Stimulated activated CD8-positive, alpha-beta memory T cell treated with anti-CD3 and anti-CD28 coated beads, Interleukin-15, amount 100 ng/mL, for 24 hours (primary cell): ENCODE measurements around the gene ULK4.
"Not testable (repeated sequence)": the region's sequence is repeated elsewhere in the genome, so short reads cannot be mapped to it uniquely, and the experiment has no call there.

Source experiments
- DNase-seq: peaks from one replicate; pipeline ENCODE4 v3.0.0-alpha.2; 2020; ENCODE audit warnings: low read depth

The ULK4 gene

GRCh38 chr3:41960826-41961750 lies 815 bp downstream of the ULK4 start:
- peak; percentile 25 for DNase-seq

GRCh38 chr3:41956574-41956973 lies 5.3 kb downstream of the ULK4 start:
- DNase-seq, result no peak

- DNase-seq, result no peak
Measured at GRCh38 chr3:41955192-41955591, 6.7 kb downstream of the ULK4 start.

- DNase-seq, result no peak
Measured at GRCh38 chr3:41943311-41943843, 18.5 kb downstream of the ULK4 start.

DNA sequence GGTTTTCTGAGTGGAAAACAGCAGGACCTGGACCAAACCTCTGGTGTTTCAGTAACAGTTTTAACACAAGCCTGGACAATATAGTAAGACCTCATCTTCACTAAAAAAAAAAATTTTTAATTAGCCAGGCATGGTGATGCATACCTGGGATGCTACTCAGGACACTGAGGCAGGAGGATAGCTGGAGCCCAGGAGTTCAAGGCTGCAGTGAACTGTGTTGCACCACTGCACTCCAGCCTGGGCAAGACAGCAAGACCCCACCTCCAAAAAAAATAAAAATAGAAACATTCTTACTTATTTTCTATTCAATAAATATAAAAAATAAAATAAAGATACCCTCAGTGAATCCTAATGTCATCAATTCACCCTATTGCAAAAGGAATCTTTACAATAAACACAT lies 21.5 kb downstream of the ULK4 start:
- DNase-seq, result no peak

DNA sequence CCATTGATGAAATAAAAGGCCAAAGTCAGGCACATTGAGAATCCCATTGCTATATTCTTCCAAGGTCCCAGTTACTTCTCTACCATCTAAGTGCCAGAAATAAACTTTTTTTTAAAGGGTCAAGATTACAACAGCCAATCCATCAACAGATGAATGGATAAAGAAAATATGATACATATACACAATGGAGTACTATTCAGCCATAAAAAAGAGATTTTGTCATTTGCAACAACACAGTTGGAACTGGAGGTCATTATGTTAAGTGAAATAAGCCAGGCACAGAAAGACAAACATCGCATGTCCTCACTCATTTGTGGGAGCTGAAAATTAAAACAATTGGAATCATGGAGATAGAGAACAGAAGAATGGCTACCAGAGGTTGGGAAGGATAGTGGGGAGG lies 25.5 kb downstream of the ULK4 start:
- DNase-seq, result no peak

DNA sequence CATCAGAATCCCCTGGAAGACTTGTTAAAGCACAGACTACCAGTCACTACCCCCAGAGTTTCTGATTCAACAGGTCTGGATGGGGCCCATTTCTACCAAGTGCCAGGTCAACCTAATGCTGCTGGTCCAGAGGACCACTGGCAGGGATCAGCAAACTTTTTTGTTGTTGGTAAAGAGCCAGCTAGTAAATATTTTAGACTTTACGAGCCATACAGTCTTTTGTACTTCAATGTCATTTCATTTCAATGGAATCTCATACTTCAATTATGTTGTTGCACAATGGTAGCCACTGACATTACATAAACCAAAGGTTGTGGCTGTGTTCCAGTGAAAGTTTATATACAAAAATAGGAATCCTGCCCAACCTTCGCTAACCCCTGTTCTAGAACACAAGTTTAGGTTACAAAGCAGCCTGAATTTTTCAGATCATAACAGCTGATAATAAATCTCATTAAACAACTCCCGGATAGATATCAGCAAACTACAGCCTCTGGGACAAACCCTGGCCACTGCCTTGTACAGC lies 28.7 kb downstream of the ULK4 start:
- DNase-seq, result no peak

DNA sequence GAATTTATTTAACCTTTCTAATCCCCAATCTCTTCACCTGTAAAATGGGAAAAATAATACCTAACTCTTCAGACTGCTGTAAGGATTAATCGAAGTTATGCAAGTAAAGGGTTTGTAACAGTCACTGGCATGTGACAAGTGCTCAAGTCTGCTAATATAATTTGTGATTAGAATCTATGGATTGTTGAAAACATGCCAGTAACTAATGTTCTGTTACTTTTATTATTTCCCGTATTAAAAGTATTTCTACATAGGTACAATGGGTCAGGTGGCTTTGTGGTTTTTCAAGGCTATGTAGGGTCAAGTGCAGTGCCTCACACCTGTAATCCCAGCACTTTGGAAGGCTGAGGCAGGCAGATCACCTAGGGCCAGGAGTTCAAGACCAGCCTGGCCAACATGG lies 29.4 kb downstream of the ULK4 start:
- DNase-seq, result no peak

GRCh38 chr3:41920406-41920965 lies 41.4 kb downstream of the ULK4 start:
- DNase-seq, result no peak

DNA sequence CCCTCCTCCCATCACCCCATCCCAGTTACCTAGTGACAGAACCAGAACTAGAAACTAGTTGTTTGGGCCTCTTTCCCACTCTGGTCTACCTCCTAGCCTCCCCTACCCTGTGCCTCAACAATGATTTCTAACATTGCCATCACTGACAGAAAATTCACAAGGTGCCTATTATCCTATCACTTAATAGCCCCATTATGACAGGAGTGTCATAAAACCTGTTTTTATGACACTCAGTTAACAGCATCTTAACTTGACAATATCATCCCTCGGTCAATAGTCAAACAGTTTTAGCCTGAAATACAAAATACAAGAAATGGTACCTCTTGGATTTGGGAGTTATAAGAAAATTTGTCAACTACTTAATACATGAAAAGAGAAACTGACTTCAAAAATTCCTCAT lies 46.5 kb downstream of the ULK4 start:
- DNase-seq, result no peak

DNA sequence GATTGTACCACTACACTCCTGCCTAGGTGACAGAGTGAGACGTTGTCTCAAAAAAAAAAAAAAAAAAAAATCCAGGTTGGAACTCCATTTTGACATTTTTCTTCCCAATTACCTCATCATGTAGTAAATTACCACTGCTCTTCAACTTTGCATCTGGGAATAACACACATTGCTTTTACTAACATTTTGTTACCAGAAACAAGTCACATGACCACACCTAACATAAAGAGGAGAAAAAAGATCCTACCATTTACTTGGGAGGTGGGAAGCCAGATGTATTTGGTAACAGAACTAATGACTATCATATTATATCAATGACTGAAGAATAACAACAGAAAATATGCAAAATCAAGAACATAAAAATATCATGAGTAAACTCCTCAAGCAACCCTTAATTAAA lies 49.6 kb downstream of the ULK4 start:
- no peak for DNase-seq

DNA sequence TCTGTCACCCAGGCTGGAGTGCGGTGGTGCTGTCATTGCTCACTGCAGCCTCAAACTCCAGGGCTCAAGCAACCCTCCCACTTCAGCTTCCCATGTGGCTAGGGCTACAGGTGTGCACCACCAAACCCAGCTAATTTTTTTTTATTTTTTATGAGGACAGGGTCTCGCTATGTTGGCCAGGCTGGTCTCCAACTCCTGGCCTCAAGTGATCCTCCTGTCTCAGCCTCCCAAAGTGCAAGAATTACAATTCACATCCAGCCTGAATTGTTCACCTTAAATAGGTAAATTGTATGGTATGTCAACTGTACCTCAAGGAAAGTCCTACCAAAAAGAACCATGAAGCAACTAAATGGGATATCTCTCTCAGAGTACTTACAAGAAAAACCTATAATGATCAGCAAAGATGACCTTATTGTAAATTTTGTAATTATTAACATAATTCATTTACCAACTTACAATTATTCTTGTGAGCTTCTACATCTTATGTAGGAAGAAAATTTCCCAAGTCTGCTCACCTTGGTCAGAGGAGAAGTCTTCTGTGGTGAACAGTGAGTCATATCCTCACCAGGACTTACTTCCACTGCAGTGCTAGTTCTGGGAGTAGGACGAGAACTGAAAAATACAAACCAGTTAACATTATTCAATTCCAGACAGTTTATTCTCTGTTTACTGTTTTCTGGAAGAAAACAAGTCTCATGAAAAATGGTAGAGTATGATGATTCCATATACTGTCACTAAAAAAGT lies 54.4 kb downstream of the ULK4 start:
- no peak for DNase-seq

DNA sequence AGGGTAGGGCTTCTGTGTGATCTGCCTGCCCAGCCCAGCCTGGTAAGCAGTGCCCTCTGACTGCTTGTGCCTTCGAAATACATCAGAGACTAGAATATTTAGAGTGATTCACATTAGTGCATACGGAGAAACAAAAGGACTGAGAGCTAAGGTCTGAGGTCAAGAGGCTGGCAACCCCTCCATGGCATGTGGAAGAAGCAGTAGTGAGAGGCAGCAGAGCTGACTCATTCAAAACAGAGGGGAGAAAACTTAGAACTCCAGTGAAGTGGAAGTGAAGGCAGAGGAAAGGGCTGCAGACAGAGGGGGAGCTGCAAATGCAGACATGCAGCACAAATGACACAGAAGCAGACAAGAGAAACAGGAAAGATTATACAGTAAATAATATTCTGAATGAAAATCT lies 61.6 kb downstream of the ULK4 start:
- DNase-seq, result no peak

DNA sequence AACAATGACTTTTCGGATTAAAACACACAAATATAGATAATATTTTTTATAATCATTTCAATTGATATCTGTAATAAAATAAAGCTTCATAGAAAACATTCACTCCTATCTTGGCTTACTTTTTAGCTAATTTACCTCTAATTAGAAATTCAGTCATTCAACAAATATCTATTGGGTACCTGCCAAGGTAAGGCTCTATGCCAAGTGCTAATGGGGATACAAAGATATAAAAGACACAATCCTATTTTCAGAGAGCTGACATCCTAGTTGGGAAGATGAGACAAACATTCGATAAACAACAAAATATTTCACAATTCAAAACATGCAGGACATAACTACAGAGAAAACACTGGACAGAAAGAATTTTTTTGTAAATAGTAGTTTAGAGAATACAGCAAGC lies 63.3 kb downstream of the ULK4 start:
- no peak for DNase-seq

DNA sequence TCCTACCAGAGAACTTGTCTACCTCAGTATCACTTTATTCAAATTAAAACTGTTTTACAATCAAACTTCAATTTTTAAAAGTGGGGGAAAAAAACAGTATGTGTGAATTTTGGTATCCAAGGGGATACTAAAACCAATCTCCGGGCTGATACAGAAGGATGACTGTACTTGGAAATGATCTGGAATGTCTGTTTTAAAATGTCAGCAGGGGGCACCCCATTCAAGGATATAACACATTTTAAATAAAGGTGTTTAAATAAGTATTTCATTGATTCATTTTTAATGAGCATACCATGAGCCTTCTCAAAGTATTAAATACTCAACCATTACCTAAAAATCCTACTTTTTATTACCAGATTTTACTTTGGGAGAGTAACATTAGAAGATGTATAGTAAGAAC lies 67.9 kb downstream of the ULK4 start:
- DNase-seq, result no peak

DNA sequence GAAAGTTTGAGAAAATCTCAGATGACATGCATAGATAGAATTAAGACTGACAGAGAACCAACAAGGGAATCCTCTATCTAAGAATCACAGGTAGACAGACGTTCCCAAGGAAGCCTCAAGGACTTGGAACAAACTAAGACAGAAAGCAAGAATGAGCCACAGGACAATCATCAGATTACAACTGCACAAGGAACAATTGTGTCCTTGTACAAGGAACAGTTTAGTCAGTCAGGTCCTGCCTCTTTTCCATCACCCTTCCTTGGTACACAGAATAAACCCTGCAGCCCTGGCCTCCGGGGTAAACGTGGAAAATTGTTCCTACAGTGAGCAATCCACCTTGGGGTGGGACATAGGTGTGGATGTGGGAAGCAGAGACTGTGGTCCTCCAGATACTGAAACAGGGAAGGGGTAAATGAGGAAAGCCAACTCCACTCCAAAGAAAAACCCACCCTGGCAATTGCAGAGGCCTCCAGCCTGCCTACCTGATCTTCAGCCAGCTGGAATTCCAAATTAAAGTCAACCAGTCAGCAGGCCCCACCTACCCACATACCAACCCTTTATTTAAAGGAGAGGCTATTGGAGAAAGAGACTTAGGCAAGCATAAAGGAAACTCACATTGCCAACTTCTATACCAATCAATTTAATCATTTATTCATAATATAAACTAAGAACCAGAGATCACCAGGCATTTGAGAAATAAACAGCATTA lies 73.4 kb downstream of the ULK4 start:
- no peak for DNase-seq

DNA sequence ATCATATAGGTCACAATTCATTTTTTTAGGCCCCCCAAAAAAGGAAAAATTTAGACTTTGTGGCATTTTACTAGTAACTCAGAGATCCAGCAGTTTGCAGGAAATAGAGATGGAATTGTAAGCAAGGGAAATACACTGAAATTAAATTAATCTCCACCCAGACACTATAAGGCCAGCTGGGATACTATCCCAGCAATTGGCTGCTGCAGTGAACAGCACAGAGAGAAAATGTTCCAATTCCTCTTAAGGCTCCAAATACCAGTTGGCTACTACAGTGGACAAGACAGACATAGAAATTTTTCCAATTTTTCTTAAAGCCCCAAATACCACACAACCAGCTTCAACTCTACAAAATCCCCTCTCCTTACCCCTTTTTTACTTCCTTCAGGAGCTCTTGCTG lies 78.9 kb downstream of the ULK4 start:
- no peak for DNase-seq

- DNase-seq, result no peak
Measured at GRCh38 chr3:41881233-41881821, 80.6 kb downstream of the ULK4 start.

- no peak for DNase-seq
Measured at GRCh38 chr3:41880387-41880786, 81.5 kb downstream of the ULK4 start.

DNA sequence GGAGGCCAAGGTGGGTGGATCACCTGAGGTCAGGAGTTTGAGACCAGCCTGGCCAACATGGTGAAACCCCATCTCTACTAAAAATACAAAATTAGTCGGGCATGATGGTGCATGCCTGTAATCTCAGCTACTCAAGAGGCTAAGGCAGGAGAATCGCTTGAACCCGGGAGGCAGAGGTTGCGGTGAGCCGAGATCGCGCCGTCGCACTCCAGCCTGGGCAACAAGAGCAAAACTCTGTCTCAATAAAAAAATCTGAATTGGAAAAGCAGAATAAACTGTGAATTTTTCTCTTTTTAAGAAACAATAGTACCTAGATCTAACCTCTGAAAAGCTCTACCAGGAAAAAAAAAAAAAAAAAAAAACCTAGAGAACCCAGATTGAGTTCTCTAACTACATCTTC lies 84.2 kb downstream of the ULK4 start:
- DNase-seq, result not testable (repeated sequence)

DNA sequence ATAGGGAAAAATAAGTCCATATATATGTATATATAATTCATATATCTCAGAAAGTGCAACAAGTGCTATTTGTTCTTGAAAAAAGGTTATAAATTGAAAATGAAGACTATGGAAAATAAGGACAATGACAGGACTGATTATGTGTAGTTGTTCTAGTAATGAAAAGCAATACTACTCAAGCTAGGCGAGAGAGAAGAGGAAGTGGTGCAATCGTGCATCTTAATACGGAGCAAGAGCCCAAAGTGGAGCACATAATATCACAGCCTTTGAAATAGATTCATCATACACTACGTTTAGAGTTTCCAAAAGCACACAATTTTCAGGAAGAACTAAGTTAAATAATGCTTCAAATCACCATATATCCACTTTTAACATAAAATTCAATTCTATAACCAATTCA lies 87.9 kb downstream of the ULK4 start:
- DNase-seq, result no peak

DNA sequence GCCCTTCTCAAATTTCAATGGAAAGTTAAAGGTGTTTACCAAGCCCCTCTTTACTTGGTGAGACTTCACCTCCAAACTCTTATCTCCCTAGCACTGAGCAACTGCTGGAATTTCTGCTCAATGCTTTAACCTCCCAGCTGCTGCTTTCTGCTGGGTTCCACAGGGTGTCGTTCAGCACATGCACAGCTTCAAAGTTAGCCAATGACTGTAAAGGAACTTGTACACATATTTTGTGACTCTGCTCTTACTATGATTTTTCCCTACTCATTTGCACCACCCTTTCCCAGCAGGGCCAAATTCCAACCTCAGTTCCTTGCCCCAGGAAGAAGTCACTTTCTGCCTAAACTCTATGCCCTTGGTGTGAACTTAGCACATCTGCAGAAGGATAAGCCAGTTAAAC lies 89.7 kb downstream of the ULK4 start:
- no peak for DNase-seq
